Fibroblast of skin of scalp (primary cell): ENCODE data around the gene GRIN3B. TPM values are rescaled to one million over a fixed set of nuclear protein-coding genes. Genes with fewer than 3 reads are reported as not detected.
A peak's percentile ranks its signal among the peaks of the same experiment; 100 is the strongest.
"Not testable (repeated sequence)": the region's sequence is repeated elsewhere in the genome, so short reads cannot be mapped to it uniquely, and the experiment has no call there.

Experiments used
- DNase-seq: peaks from one replicate; pipeline ENCODE4 v3.0.0-alpha.2; 2013
- polyA plus RNA-seq, 2 experiments: library from polyadenylated mRNA; unstranded; fragments of 120-200 nt; gene quantifications; one replicate each; pipeline ENCODE4 v1.2.1, GENCODE V29; 2013; ENCODE audit not compliant: insufficient read length in 2 of 2

The GRIN3B gene
- 0.31 TPM for polyA plus RNA-seq (2013, experiment 1 of 2; ENCODE audit: insufficient read length)
- 0.49 TPM for polyA plus RNA-seq (2013, experiment 2 of 2; ENCODE audit: insufficient read length)

GRCh38 chr19:1000095-1000494 is at the start of gene GRIN3B:
Gene GRIN3B, plus strand, starts transcription at chr19:1000419. Its CDS starts 19 bp downstream, at chr19:1000438.
- DNase-seq: peak; percentile 53

GRCh38 chr19:952049-952679 is 48.1 kb upstream of the GRIN3B start:
- DNase-seq: no peak

GRCh38 chr19:952680-953444 is 47.4 kb upstream of the GRIN3B start:
- DNase-seq: peak; percentile 17

- no peak for DNase-seq
These were observed 46.6 kb upstream of the GRIN3B start for GRCh38 chr19:953445-954271.

GRCh38 chr19:954272-954671 is 45.9 kb upstream of the GRIN3B start:
- no peak for DNase-seq

GRCh38 chr19:954672-955494 is 45.3 kb upstream of the GRIN3B start:
- DNase-seq: no peak

- no peak for DNase-seq
These were observed 44.1 kb upstream of the GRIN3B start for GRCh38 chr19:955803-956765.

- DNase-seq: peak; percentile 72
These were observed 43.3 kb upstream of the GRIN3B start for GRCh38 chr19:956766-957440.

GRCh38 chr19:957578-957977 is 42.6 kb upstream of the GRIN3B start:
- not testable (repeated sequence) for DNase-seq

- no peak for DNase-seq
These were observed 41.0 kb upstream of the GRIN3B start for GRCh38 chr19:958967-959855.

- DNase-seq: no peak
These were observed 40.2 kb upstream of the GRIN3B start for GRCh38 chr19:960020-960419.

GRCh38 chr19:960601-960938 is 39.6 kb upstream of the GRIN3B start:
- no peak for DNase-seq

- DNase-seq: no peak
These were observed 38.2 kb upstream of the GRIN3B start for GRCh38 chr19:961866-962620.

GRCh38 chr19:962683-963400 is 37.4 kb upstream of the GRIN3B start:
- no peak for DNase-seq

- no peak for DNase-seq
These were observed 36.7 kb upstream of the GRIN3B start for GRCh38 chr19:963486-963951.

- no peak for DNase-seq
These were observed 36.1 kb upstream of the GRIN3B start for GRCh38 chr19:964116-964520.

GRCh38 chr19:964761-965694 is 35.2 kb upstream of the GRIN3B start:
- no peak for DNase-seq
